ENCODE results near the gene IL12A. TPM values are rescaled to one million over a fixed set of nuclear protein-coding genes. Genes with fewer than 3 reads are reported as not detected.
A peak's percentile ranks its signal among the peaks of the same experiment; 100 is the strongest.

IL12A gene
- total RNA-seq, 4 donors from 2014 or later: 0.32 to 3.3 (median 0.85) TPM; not detected in 1

DNA sequence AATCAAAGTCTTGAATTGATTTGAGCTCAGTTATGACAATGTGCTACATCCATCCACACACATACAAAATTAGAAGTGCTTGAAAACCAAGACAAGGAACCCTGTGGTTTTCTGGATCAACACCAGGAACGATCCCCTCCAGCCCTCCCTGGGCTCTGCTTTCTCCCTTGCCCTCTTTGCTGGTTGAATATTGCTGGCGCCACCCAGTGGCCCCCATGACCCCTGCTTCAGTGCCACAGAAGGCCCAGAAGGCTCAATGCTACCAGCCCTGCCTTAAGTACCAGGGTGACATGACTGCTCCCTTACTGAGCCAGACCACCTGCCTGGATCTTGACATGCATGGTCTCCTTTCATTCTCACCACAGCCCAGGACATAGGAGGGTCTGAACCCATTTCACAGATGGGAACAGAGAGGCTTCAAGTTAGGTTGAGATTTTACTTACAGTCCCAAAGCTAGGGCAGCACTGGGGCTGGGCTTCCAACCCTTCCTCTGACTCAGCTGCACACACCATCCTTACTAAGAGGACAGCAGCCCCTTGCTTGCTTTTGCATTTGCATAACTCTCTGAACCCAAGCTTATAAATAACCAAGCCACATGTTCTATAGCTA lies 15.0 kb downstream of the IL12A start:
- Histone ChIP-seq H3K36me3 (no peaks in the 10 kb centered on the region), H3K27ac (no peak overlapping the region), H3K4me1 (peaks cover 0 to 4% (median 0%) of the 10 kb centered on the region in 3 donors), H3K4me3 (no peak overlapping the region), H3K9me3 (no peaks in the 10 kb centered on the region), H3K27me3 (no peaks in the 10 kb centered on the region)
- TF ChIP-seq, protein P1, sequence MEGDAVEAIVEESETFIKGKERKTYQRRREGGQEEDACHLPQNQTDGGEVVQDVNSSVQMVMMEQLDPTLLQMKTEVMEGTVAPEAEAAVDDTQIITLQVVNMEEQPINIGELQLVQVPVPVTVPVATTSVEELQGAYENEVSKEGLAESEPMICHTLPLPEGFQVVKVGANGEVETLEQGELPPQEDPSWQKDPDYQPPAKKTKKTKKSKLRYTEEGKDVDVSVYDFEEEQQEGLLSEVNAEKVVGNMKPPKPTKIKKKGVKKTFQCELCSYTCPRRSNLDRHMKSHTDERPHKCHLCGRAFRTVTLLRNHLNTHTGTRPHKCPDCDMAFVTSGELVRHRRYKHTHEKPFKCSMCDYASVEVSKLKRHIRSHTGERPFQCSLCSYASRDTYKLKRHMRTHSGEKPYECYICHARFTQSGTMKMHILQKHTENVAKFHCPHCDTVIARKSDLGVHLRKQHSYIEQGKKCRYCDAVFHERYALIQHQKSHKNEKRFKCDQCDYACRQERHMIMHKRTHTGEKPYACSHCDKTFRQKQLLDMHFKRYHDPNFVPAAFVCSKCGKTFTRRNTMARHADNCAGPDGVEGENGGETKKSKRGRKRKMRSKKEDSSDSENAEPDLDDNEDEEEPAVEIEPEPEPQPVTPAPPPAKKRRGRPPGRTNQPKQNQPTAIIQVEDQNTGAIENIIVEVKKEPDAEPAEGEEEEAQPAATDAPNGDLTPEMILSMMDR (IDR thresholded peaks at IDR 0.05): peak in 3 of 4 experiments; percentile 9 to 67 (median 24)
- TF ChIP-seq POLR2A (IDR thresholded peaks at IDR 0.05): no peak
- no peak for TF ChIP-seq EP300 (IDR thresholded peaks at IDR 0.05)
- TF ChIP-seq POLR2AphosphoS5 (IDR thresholded peaks at IDR 0.05): no peak
- 9 to 40% methylated on average over 2 of the region's 2 CpGs for WGBS, 2 donors (ENCODE audit: low coverage in 1 of 2)
- ATAC-seq: no peak

DNA sequence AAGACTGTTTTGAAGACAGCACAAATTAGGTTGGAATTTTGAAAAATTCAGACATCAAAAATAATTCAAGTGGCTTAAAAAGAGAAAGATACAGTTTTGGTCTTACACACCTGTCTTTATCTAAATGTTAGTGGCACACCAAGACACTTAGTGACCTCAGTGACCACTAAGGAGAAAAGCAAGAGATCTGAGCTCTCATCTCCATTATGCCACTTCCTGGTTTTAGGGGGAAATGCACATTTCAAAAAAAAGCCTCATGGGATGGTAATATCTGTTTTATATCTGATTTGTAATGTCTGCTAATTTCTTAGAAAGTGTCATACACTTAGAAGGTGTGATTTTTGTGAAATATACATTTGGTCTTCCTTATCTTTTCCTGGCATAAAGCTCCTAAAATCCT lies 16.4 kb downstream of the IL12A start:
- H3K4me3 ChIP-seq: no peak overlapping the region
- H3K9me3 ChIP-seq: no peaks in the 10 kb centered on the region
- H3K27me3 ChIP-seq: no peaks in the 10 kb centered on the region
- H3K36me3 ChIP-seq: no peaks in the 10 kb centered on the region
- TF ChIP-seq EP300 (IDR thresholded peaks at IDR 0.05) (no peak), POLR2AphosphoS5 (IDR thresholded peaks at IDR 0.05) (no peak), POLR2A (IDR thresholded peaks at IDR 0.05) (no peak)
- TF ChIP-seq, protein P1 (IDR thresholded peaks at IDR 0.05): no peak
- ATAC-seq: no peak
- H3K4me1 ChIP-seq: peaks cover 0 to 4% (median 0%) of the 10 kb centered on the region in 3 donors
- no peak overlapping the region for H3K27ac ChIP-seq

DNA sequence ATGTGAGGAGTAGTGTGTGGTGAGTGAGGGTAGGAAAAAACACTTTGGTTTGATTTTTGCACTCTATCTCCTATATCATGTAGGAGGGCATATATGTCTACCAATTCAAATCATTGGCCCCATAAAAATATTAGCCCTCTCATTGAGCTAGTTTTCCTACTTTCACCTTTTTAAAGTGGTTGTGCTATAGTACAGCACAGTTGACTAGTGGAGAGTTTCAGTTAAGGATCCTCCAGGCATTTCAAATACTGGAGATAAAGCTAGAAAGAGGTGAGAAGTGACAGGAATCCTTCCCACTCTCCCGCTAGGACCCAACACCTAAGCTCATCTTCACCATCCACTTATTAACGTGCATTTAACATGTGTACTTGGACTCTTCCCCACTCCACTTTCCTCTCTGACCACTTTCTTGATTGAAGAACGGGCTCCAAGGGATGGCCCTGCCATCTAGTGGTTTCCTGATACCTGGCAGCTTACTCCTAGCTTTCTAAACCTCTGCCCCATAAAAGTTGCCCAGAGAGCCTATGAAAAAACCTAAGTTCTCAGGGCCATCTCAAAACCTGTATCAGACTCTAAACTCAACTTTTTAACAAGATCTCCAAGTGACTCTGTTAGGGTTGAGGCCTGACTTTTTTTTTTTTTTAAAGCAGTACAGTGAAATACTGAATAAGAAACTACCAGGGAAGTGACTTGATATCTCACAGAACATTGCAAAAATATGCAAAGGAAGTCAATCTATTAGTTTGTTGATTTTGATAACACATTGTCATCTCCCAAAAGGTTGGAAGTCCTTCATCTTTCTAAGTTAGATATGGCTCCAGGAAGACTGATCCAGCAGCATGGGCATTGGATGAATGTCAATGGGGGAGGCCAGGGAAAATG lies 17.9 kb downstream of the IL12A start:
- no peak overlapping the region for H3K4me3 ChIP-seq
- no peaks in the 10 kb centered on the region for H3K36me3 ChIP-seq
- ATAC-seq: peak; percentile 72
- H3K4me1 ChIP-seq: peaks cover 0 to 4% (median 0%) of the 10 kb centered on the region in 3 donors
- WGBS, 2 donors (ENCODE audit: low coverage in 1 of 2): 4 to 5% methylated on average over 3 of the region's 3 CpGs
- TF ChIP-seq, protein P1 (IDR thresholded peaks at IDR 0.05): peak; percentile 65 to 86 (median 78)
- TF ChIP-seq EP300 (IDR thresholded peaks at IDR 0.05): no peak
- H3K27ac ChIP-seq: no peak overlapping the region
- no peaks in the 10 kb centered on the region for H3K27me3 ChIP-seq
- H3K9me3 ChIP-seq: no peaks in the 10 kb centered on the region

DNA sequence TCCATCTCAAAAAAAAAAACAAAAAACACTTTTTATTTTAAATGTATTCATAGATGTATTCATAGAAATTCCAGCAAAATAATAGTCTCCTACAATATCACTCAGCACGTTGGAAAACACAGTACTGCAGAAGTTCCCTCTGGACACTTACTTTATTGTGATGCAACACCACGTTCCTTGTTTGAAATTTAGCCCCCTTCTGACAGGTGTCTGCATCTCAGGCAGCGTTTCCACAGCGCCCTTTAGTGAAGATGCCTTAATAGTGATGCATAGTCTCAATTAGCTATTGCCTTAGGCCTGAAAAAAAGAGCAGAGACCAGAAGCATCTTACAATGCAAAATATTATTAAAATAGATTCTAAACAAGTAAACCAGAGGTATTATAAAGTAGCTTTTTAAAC lies 20.3 kb downstream of the IL12A start:
- 55 to 76% methylated on average over 4 of the region's 4 CpGs for WGBS, 2 donors (ENCODE audit: low coverage in 1 of 2)
- TF ChIP-seq EP300 (IDR thresholded peaks at IDR 0.05) (no peak), POLR2A (IDR thresholded peaks at IDR 0.05) (no peak), POLR2AphosphoS5 (IDR thresholded peaks at IDR 0.05) (no peak)
- TF ChIP-seq, protein P1 (IDR thresholded peaks at IDR 0.05): no peak
- Histone ChIP-seq H3K4me1 (peaks cover 0 to 4% (median 0%) of the 10 kb centered on the region in 3 donors), H3K27me3 (no peaks in the 10 kb centered on the region), H3K4me3 (no peak overlapping the region), H3K27ac (no peak overlapping the region), H3K36me3 (no peaks in the 10 kb centered on the region), H3K9me3 (no peaks in the 10 kb centered on the region)
- ATAC-seq: no peak

DNA sequence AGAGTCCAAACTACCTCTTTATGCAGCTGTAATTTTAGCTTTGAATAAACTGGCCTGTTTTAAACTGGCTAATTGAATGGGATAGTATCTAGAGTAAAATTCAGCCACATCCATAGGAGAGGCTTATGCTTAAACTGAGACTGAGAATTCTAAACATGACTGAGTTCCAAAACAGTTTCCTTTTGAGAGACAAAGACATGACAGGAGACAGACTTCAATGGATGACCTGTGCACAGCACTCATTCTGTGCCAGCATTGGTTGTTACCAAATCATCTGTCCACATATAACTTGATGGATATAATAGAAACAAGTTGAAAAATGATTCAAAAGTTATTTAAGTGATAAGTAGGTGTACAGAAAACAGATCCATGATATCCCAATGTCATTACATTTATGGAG lies 20.9 kb downstream of the IL12A start:
- no peak overlapping the region for H3K4me3 ChIP-seq
- H3K9me3 ChIP-seq: no peaks in the 10 kb centered on the region
- peaks cover 0 to 4% (median 0%) of the 10 kb centered on the region in 3 donors for H3K4me1 ChIP-seq
- no peak for TF ChIP-seq POLR2A (IDR thresholded peaks at IDR 0.05)
- TF ChIP-seq POLR2AphosphoS5 (IDR thresholded peaks at IDR 0.05): no peak
- TF ChIP-seq, protein P1 (IDR thresholded peaks at IDR 0.05): no peak
- no peak overlapping the region for H3K27ac ChIP-seq
- H3K27me3 ChIP-seq: no peaks in the 10 kb centered on the region
- no peaks in the 10 kb centered on the region for H3K36me3 ChIP-seq
- ATAC-seq: no peak

Data from gastroesophageal sphincter (tissue), 4 donors.